NCI-H128 (cell line): ENCODE results near the gene DNAJC22.

Source experiments
- DNase-seq: peaks from one replicate; lab custom pipeline; 2025; ENCODE audit not compliant: unreplicated experiment; lab: John Stamatoyannopoulos, UW

Gene DNAJC22

GRCh38 chr12:49344486-49345050 is 2.1 kb upstream of the DNAJC22 start:
- DNase-seq = no peak

DNA sequence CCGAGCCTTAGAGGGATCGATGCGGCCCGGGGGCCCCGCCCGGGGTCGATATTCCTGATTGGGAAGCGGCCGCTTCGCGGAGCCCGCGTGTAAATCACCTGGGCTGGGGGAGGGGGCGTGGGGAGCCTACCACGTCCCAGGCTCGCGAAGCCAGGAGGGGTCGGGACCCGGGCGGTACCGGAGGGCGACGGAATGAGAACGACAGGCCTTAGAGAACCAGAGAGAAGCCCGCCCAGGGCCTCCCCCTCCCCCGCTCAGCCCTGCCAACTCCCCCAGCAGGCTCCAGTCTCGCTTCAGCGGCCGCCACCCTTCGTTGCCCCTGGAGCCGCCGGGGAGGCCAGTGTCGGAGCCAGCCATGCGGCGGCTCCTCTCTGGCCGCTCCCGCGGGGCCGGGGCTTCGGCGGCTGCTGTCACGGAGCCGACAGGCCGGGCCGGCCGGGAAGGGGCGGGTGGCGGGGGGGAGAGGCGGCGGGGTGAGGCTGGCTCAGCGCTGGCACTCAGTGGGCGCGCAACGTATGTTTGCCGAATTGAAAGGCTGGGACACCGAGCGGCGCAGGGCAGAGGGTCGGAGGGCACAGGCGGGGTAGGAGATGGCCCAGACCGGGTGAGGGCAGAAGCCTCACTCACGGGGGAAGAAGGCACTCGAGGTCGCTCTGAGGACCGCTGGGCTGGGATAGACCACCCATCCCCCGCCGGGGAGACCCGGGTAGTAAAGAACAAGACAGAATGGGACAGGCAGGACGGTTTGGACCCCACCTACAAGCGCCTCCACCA is 1.4 kb upstream of the DNAJC22 start:
- DNase-seq = no peak

- DNase-seq = no peak
These were observed 646 bp upstream of the DNAJC22 start for GRCh38 chr12:49345825-49346658.

DNA sequence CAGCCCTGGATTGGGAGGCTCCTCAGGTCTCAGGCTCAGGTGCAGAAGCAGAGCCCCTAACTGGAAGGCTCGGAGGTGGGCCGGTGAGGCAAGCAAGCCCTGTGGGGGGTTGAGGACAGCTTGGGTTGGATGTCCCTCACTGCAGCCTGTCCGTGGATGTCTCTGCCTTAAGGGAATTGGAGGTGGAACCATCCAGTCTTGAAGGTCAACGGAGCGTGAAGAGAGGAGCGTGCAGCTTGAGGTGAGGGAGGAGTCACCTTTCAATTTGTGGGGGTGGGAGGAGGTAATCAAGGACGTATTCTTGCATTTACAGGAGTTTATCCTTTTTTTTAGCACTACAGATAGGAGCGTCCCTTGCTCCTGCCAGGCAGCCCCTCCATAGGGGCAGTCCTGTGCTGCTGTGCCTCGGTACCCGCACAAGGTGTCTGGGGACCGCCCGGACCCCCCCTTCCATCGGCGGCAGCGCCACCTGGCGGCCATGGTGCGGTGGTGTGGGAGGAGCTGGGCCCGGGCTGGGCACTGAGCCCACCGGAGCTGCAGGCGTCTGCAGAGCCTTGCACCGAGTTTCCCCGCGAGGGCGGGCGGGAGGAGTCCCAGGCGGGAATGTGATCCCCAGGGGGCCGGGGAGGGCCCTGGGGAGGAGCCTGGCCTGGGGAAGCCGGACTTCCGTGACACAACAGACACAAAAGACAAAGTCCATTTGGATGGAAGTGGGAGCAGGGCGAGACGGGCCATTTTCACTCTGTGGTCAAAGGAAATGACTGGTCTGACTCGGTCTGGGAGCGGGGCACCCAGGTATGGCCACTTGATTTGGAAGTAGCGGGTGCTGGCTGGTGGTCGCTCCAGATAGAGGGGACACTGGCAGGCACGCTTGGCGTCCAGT is 864 bp downstream of the DNAJC22 start:
- DNase-seq = peak; percentile 63

GRCh38 chr12:49348781-49349180 is 2.1 kb downstream of the DNAJC22 start:
- DNase-seq = no peak

DNA sequence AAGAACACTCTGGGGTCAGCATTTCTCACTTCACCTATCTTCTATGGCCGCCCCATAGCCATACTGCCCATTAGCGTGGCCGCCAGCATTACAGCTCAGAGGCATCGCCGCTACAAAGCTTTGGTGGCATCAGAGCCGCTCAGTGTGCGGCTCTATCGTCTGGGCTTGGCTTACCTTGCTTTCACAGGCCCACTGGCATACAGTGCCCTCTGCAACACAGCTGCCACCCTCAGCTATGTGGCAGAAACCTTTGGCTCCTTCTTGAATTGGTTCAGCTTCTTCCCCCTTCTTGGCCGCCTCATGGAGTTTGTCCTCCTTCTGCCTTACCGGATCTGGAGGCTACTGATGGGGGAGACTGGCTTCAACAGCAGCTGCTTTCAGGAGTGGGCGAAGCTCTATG is 2.6 kb downstream of the DNAJC22 start:
- no peak for DNase-seq

DNA sequence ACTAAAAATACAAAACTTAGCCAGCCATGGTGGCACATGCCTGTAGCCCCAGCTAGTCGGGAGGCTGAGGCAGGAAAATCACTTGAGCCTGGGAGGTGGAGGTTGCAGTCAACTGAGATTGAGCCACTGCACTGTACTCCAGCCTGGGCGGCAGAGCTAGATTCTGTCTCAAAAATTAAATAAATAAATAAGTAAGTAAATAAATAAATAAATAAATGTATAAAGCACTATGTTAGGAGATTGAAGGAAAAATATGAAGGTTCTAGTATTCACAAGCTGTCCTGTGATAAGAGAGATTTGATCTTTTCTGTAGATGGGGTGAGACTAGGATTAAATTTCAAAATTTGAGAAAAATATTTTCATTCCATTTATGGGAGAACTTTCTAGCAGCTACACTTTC is 5.7 kb downstream of the DNAJC22 start:
- no peak for DNase-seq

DNA sequence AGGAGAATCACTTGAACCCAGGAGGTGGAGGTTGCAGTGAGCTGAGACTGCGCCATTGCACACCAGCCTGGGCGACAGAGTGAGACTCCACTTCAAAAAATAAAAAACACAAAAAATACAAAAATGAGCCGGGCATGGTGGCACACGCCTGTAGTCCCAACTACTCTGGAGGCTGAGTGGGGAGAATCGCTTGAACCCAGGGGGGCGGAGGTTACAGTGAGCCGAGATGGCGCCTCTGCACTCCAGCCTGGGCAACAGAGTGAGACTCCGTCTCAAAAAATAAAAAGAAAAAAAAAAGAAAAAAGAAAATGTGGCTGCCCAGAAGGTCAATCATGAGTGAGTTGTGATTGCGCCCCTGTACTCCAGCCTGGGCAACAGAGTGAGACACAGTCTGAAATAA is 9.2 kb downstream of the DNAJC22 start:
- DNase-seq = no peak

DNA sequence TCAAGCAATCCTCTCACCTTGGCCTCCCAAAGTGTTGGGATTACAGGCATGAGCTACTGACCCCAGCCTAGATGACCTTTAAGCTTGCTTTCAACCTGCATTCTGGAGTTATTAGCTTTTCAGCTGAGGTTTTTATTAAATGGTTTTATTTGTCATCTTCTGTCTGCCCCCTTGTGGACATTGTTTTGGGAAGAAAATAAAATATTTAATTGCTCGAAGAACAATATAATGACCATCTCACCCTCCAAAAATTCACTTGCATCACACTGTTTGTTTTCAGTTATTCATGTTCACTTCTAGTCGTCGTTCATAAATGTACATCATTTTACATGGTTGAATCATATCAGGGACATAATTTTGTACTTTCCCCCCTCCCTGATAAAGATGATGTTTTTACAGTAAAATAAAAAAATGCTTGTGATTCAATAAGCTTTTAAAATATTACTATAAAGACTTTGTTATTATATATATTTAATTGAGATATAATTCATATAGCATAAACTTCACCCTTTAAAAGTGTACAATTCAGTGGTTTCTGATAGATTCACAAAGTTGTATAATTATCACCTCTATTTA is 10.5 kb downstream of the DNAJC22 start:
- no peak for DNase-seq

GRCh38 chr12:49358483-49359141 is 11.9 kb downstream of the DNAJC22 start:
- peak; percentile 57 for DNase-seq

- DNase-seq = no peak
These were observed 13.0 kb downstream of the DNAJC22 start for GRCh38 chr12:49359671-49360070.

DNA sequence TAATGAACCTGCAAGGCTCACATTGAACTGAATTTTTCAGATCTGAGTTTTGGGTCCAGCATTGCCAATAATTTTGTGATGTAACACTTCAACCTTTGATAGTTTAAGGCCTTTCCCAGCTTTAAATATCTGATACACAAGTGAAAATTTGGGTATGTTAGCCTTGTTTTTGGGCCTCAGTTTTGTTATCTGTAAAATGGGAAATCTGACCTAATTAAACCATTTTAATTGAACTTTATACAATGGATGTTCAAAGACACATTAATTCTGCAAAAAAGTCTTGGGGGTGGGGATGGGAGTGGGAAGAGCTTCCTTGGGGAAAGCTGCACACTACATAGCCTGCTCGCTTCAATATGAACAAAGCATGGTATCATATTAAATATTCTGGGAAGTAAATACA is 15.4 kb downstream of the DNAJC22 start:
- DNase-seq = no peak

- DNase-seq = no peak
These were observed 18.3 kb downstream of the DNAJC22 start for GRCh38 chr12:49364989-49365388.

- DNase-seq = no peak
These were observed 18.9 kb downstream of the DNAJC22 start for GRCh38 chr12:49365542-49365941.

DNA sequence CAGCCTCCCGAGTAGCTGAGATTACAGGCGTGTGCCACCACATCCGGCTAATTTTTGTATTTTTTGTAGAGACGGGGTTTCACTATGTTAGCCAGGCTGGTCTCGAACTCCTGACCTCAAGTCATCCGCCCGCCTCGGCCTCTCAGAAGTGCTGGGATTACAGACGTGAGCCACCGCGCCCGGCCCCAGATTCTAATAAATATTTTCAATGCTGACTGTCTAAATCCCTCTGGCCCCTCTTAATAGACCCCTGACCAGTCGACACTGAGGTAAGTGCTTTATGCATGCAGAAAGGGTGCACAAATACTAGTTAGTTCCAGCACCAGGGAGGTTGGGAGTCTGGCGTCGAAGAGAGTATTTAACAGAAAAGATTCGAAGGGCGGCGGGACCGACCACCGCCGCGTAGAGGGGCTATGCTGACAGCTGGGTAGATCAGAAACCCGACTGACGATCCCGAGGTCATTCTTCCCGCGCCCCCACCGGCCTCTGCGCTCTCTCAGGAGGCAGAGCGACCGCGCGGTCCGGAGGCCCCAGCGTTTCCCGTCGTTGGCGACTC is 19.5 kb downstream of the DNAJC22 start:
- DNase-seq = no peak

GRCh38 chr12:49366652-49367380 is 20.1 kb downstream of the DNAJC22 start:
- peak; percentile 90 for DNase-seq

DNA sequence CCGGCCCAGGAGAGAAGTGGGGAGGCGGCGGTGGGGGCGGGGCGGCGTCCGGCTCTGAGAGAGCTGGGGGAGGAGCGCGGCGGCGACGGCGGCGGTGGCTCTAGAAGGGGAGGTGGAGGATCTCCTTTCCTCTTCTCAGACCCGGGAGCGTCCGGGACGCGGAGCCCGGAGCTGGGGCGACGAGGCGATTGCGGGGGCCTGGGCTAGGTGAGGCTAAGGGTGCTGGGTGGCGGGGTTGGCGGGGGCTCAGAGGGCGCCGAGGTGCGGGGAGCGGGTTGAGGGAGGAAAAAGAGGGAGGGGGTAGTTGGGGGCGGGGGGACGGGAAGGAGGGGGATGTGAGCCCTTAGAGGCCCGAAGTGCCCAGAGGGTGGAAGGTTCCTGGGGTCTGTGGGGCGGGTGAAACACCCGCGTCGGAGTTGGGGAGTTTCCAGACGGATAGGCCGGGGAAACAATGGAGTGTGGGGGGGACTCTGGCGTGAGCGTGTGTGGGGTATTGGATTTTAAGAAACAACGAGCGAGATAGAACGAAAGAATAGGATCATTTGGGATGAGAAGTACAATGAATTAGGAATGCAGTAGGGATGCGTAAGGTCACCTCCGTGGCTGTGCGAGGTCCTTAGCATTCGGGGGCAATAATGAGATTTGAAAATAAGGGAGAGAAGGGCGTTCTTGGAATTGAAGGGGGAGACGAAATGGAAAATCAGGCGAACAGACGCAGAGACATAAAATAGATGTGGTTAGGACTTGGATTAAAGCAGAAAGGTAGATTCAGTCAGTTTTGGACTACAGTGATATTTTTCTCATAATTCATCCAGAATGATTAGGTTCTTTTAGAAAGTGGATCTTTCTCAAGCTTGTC is 20.9 kb downstream of the DNAJC22 start, which contains the start of gene SPATS2:
SPATS2 (plus strand) TSS at position 82 of the 859 bp plus-strand sequence. CDS start 93,551 bp downstream, outside the sequence.
- DNase-seq = no peak

DNA sequence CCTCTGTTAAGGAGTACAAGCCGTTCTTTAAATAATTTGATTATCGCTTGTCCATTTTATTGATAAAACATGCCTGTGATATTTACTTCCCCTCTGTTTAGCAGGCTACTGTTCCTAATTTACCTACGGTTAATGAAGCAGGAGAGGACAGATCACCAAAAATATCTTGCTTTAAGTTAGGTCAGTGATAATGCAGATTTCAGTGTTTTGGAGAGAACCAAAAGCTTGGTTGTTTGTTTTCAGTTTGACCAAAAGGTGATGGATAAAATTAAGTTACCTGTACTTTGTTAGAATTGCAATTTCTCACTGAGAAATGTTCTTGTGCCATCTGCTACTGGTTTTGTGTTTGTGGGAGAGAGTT is 21.5 kb downstream of the DNAJC22 start:
- no peak for DNase-seq
